IPS DF 19.7 (cell line): Measurements from ENCODE around the gene PTPN5.
"Not testable (repeated sequence)": the region's sequence is repeated elsewhere in the genome, so short reads cannot be mapped to it uniquely, and the experiment has no call there.

Experiments
- DNase-seq: peaks from one replicate; pipeline ENCODE4 v3.0.0-alpha.2; 2013; ENCODE audit warnings: low read depth, low spot score

The PTPN5 gene

DNA sequence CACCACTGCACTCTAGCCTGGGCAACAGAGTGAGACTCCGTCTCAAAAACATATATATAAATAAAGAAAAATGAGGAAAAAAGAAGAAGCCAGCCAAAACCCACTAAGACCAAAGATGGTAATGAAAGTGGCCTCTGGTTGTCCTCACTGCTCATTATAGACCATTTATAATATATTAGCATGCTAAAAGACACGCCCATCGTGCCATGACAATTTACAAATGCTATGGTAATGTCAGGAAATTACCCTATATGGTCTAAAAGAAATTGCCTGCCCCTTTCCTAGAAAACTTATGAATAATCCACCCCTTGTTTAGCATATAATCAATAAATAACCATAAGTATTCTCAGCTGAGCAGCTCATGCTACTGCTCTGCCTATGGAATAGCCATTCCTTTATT, 109.1 kb downstream of the PTPN5 start:
- DNase-seq, result no peak

DNA sequence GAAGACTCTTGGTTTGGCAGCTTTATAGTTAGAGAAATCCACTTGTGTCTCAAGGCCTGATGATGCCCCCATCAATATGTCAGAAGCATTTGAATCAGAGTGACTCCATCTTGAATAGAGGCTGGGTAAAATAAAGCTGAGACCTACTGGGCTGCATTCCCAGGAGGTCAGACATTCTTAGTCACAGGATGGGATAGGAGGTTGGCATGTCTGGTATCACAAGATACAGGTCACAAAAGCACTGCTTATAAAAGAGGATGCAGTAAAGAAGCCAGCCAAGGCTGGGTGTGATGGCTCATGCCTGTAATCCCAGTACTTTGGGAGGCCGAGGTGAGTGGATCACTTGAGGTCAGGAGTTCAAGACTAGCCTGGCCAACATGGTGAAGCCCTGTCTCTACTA, 109.6 kb downstream of the PTPN5 start:
- not testable (repeated sequence) for DNase-seq
